Esophagus muscularis mucosa (tissue), 3 donors: ENCODE data around the gene ZBTB7C.

Experiments
- EP300 ChIP-seq: sonication (generic); formaldehyde crosslinking; IDR thresholded peaks from one replicate; pipeline ENCODE4 v1.6.1; 2017; ENCODE audit warnings: antibody characterized with exemption
- TF ChIP-seq, protein P1 (sequence below), 3 experiments: fragments of 200-600 bp in 2 of 3; fragments of 450-650 bp in 1 of 3; sonication (generic) in 2 of 3; IDR thresholded peaks; one replicate each; pipeline ENCODE4 v1.5.1; 2017 to 2019; ENCODE audit warnings: antibody characterized with exemption in 3 of 3, mild to moderate bottlenecking in 2 of 3, moderate library complexity in 1 of 3

GRCh38 chr18:48098538-48098937 is 310.6 kb downstream of the ZBTB7C start:
- no peak for TF ChIP-seq EP300
- TF ChIP-seq, protein P1, sequence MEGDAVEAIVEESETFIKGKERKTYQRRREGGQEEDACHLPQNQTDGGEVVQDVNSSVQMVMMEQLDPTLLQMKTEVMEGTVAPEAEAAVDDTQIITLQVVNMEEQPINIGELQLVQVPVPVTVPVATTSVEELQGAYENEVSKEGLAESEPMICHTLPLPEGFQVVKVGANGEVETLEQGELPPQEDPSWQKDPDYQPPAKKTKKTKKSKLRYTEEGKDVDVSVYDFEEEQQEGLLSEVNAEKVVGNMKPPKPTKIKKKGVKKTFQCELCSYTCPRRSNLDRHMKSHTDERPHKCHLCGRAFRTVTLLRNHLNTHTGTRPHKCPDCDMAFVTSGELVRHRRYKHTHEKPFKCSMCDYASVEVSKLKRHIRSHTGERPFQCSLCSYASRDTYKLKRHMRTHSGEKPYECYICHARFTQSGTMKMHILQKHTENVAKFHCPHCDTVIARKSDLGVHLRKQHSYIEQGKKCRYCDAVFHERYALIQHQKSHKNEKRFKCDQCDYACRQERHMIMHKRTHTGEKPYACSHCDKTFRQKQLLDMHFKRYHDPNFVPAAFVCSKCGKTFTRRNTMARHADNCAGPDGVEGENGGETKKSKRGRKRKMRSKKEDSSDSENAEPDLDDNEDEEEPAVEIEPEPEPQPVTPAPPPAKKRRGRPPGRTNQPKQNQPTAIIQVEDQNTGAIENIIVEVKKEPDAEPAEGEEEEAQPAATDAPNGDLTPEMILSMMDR (IDR thresholded peaks at IDR 0.05) = no peak
